Skeletal muscle tissue (tissue), 4 donors: ENCODE data around the gene CPSF6. TPM values are rescaled to one million over a fixed set of nuclear protein-coding genes. Genes with fewer than 3 reads are reported as not detected.
"Not testable (repeated sequence)": the region's sequence is repeated elsewhere in the genome, so short reads cannot be mapped to it uniquely, and the experiment has no call there.

Experiments used
- H3K27ac ChIP-seq: one replicate; pipeline ENCODE4 v1.7.0; 2013; ENCODE audit warnings: mild to moderate bottlenecking, low read depth, low read length, inconsistent platforms
- H3K27me3 ChIP-seq, 3 donors: one replicate each; pipeline ENCODE4 v1.7.0; 2013; ENCODE audit warnings: low read length in 3 of 3; ENCODE audit not compliant: control insufficient read depth in 3 of 3, insufficient read depth in 3 of 3
- H3K36me3 ChIP-seq, 3 donors: one replicate each; pipeline ENCODE4 v1.7.0; 2013; ENCODE audit warnings: low read length in 3 of 3; ENCODE audit not compliant: control insufficient read depth in 3 of 3, insufficient read depth in 3 of 3
- H3K4me1 ChIP-seq, 3 donors: one replicate each; pipeline ENCODE4 v1.7.0; 2013; ENCODE audit warnings: low read length in 3 of 3, mild to moderate bottlenecking in 3 of 3; ENCODE audit not compliant: control insufficient read depth in 3 of 3, insufficient read depth in 3 of 3
- H3K4me3 ChIP-seq, 3 donors: one replicate each; pipeline ENCODE4 v1.7.0; 2013; ENCODE audit warnings: low read length in 3 of 3
- H3K9ac ChIP-seq, 3 donors: one replicate each; pipeline ENCODE4 v1.7.0; 2013; ENCODE audit warnings: low read length in 3 of 3, mild to moderate bottlenecking in 3 of 3, moderate library complexity in 2 of 3, low read depth in 1 of 3
- H3K9me3 ChIP-seq, 3 donors: one replicate each; pipeline ENCODE4 v1.7.0; 2013; ENCODE audit warnings: low read length in 3 of 3; ENCODE audit not compliant: control insufficient read depth in 3 of 3
- total RNA-seq: library from RNA; depleted of rRNA; stranded (reverse); fragments of >200 nt; gene quantifications from one replicate; pipeline ENCODE4 v1.2.3, GENCODE V29; 2014
- donor health status: Osteomylitis.

CPSF6 gene
- total RNA-seq, 1 donor from 2014 or later = 35.5 TPM

- H3K4me3 ChIP-seq, H3K4me1 ChIP-seq, H3K36me3 ChIP-seq, H3K27ac ChIP-seq, H3K27me3 ChIP-seq, H3K9ac ChIP-seq, H3K9me3 ChIP-seq: not testable (repeated sequence)
Observed at GRCh38 chr12:69316784-69317183, 77.4 kb downstream of the CPSF6 start.

GRCh38 chr12:69317233-69317632 is 77.9 kb downstream of the CPSF6 start:
- H3K9ac ChIP-seq, H3K4me3 ChIP-seq, H3K9me3 ChIP-seq, H3K27ac ChIP-seq, H3K27me3 ChIP-seq, H3K36me3 ChIP-seq, H3K4me1 ChIP-seq: not testable (repeated sequence)

GRCh38 chr12:69318225-69318624 is 78.9 kb downstream of the CPSF6 start:
- H3K36me3 ChIP-seq = no peaks in the 10 kb centered on the region
- no peaks in the 10 kb centered on the region for H3K4me1 ChIP-seq
- no peaks in the 10 kb centered on the region for H3K27me3 ChIP-seq
- H3K4me3 ChIP-seq = no peak overlapping the region
- peaks cover 0 to 2% (median 0%) of the 10 kb centered on the region in 3 donors for H3K9me3 ChIP-seq
- no peak overlapping the region for H3K27ac ChIP-seq
- no peak overlapping the region for H3K9ac ChIP-seq

GRCh38 chr12:69321351-69321750 is 82.0 kb downstream of the CPSF6 start:
- H3K27me3 ChIP-seq = no peaks in the 10 kb centered on the region
- no peaks in the 10 kb centered on the region for H3K36me3 ChIP-seq
- no peak overlapping the region for H3K27ac ChIP-seq
- H3K4me1 ChIP-seq = no peaks in the 10 kb centered on the region
- H3K4me3 ChIP-seq = no peak overlapping the region
- no peak overlapping the region for H3K9ac ChIP-seq
- no peaks in the 10 kb centered on the region for H3K9me3 ChIP-seq

Other genes starting within 250 kb of the CPSF6 start
- 34.4 TPM for gene LYZ, start 108.8 kb downstream of the CPSF6 start, total RNA-seq
- gene YEATS4, start 120.2 kb downstream of the CPSF6 start, total RNA-seq = 10.4 TPM
- 32.9 TPM for gene FRS2, start 230.8 kb downstream of the CPSF6 start, total RNA-seq